ENCODE data around the gene DDN.

The DDN gene

GRCh38 chr12:48980953-48981756 lies 18.0 kb downstream of the DDN start:
- Histone ChIP-seq H2BK15ac (replicated peaks; ENCODE audit: low read depth) (no peak overlapping the region), H3K4me1 (ENCODE audit: control insufficient read depth, low read depth, low read length) (no peaks in the 10 kb centered on the region), H3K79me2 (ENCODE audit: control insufficient read depth, insufficient read depth, low read length) (no peaks in the 10 kb centered on the region), H3K9ac (ENCODE audit: low read length) (peak overlapping the region; percentile 43), H3K27ac (ENCODE audit: low read depth, low read length) (no peak overlapping the region), H3K4me3 (ENCODE audit: low read length) (no peak overlapping the region), H3K23ac (ENCODE audit: low read length) (peak overlapping the region; percentile 94), H3K27me3 (ENCODE audit: insufficient read depth, low read length, poor library complexity) (peaks cover 75% of the 10 kb centered on the region), H3K36me3 (ENCODE audit: control insufficient read depth, insufficient read depth, low read length) (no peaks in the 10 kb centered on the region), H3K4me2 (ENCODE audit: low read length) (peak overlapping the region; percentile 53), H4K8ac (ENCODE audit: low read depth, low read length) (no peak overlapping the region), H3K56ac (ENCODE audit: low read length) (peak overlapping the region; percentile 45), H3K4ac (ENCODE audit: low read depth, low read length) (no peak overlapping the region), H2AK5ac (ENCODE audit: low read length) (no peak overlapping the region), H2BK5ac (ENCODE audit: low read length) (no peak overlapping the region), H3K79me1 (ENCODE audit: low read length) (no peaks in the 10 kb centered on the region), H3K18ac (ENCODE audit: low read length) (no peak overlapping the region), H4K5ac (ENCODE audit: low read length) (no peak overlapping the region), H2BK120ac (ENCODE audit: low read depth, low read length) (no peak overlapping the region)
- DNase-seq, result peak; percentile 63
- WGBS (ENCODE audit: extremely low coverage, insufficient coverage, low lambda C conversion rate), result no CpG with 5 or more reads among the region's 91 CpGs

DNA sequence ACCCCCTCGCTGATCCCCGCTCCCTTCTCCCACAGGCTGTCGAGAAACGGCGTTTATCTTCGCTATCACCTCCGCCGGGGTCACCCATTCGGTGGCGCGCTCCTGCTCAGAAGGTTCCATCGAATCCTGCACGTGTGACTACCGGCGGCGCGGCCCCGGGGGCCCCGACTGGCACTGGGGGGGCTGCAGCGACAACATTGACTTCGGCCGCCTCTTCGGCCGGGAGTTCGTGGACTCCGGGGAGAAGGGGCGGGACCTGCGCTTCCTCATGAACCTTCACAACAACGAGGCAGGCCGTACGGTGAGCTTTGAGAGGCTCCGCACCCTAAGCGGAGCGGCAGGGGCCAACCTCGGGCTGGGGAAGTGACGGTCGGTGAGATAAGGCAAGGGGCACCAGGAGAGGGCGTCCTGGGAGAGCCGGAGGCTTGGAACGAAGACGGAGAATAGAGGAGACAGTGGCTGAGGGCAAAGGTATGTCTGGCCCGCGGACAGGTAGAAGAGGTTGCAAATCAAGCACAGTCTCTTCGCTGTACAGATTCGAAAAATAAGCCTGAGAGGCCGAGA lies 18.7 kb downstream of the DDN start:
- Histone ChIP-seq H2BK5ac (ENCODE audit: low read length) (no peak overlapping the region), H3K4me1 (ENCODE audit: control insufficient read depth, low read depth, low read length) (no peaks in the 10 kb centered on the region), H3K79me1 (ENCODE audit: low read length) (no peaks in the 10 kb centered on the region), H4K8ac (ENCODE audit: low read depth, low read length) (no peak overlapping the region), H2AK5ac (ENCODE audit: low read length) (no peak overlapping the region), H3K56ac (ENCODE audit: low read length) (peak overlapping the region; percentile 50), H3K27me3 (ENCODE audit: insufficient read depth, low read length, poor library complexity) (peaks cover 81% of the 10 kb centered on the region), H4K5ac (ENCODE audit: low read length) (no peak overlapping the region), H3K4ac (ENCODE audit: low read depth, low read length) (no peak overlapping the region), H3K23ac (ENCODE audit: low read length) (no peak overlapping the region), H3K4me2 (ENCODE audit: low read length) (peak overlapping the region; percentile 53), H3K18ac (ENCODE audit: low read length) (no peak overlapping the region), H3K79me2 (ENCODE audit: control insufficient read depth, insufficient read depth, low read length) (no peaks in the 10 kb centered on the region), H2BK15ac (replicated peaks; ENCODE audit: low read depth) (no peak overlapping the region), H3K27ac (ENCODE audit: low read depth, low read length) (no peak overlapping the region), H3K9ac (ENCODE audit: low read length) (no peak overlapping the region), H2BK120ac (ENCODE audit: low read depth, low read length) (no peak overlapping the region), H3K36me3 (ENCODE audit: control insufficient read depth, insufficient read depth, low read length) (no peaks in the 10 kb centered on the region), H3K4me3 (ENCODE audit: low read length) (no peak overlapping the region)
- no CpG with 5 or more reads among the region's 46 CpGs for WGBS (ENCODE audit: extremely low coverage, insufficient coverage, low lambda C conversion rate)
- peak; percentile 82 for DNase-seq

GRCh38 chr12:48979602-48980388 lies 19.4 kb downstream of the DDN start:
- WGBS (ENCODE audit: extremely low coverage, insufficient coverage, low lambda C conversion rate), result no CpG with 5 or more reads among the region's 55 CpGs
- Histone ChIP-seq H3K9ac (ENCODE audit: low read length) (no peak overlapping the region), H3K4me2 (ENCODE audit: low read length) (no peak overlapping the region), H3K79me1 (ENCODE audit: low read length) (no peaks in the 10 kb centered on the region), H3K27ac (ENCODE audit: low read depth, low read length) (no peak overlapping the region), H3K36me3 (ENCODE audit: control insufficient read depth, insufficient read depth, low read length) (no peaks in the 10 kb centered on the region), H2BK5ac (ENCODE audit: low read length) (no peak overlapping the region), H4K5ac (ENCODE audit: low read length) (no peak overlapping the region), H2BK120ac (ENCODE audit: low read depth, low read length) (no peak overlapping the region), H3K4ac (ENCODE audit: low read depth, low read length) (no peak overlapping the region), H3K18ac (ENCODE audit: low read length) (no peak overlapping the region), H2BK15ac (replicated peaks; ENCODE audit: low read depth) (no peak overlapping the region), H3K27me3 (ENCODE audit: insufficient read depth, low read length, poor library complexity) (peaks cover 82% of the 10 kb centered on the region), H3K4me1 (ENCODE audit: control insufficient read depth, low read depth, low read length) (no peaks in the 10 kb centered on the region), H3K79me2 (ENCODE audit: control insufficient read depth, insufficient read depth, low read length) (no peaks in the 10 kb centered on the region), H3K23ac (ENCODE audit: low read length) (peak overlapping the region; percentile 24), H4K8ac (ENCODE audit: low read depth, low read length) (no peak overlapping the region), H3K56ac (ENCODE audit: low read length) (peak overlapping the region; percentile 50), H2AK5ac (ENCODE audit: low read length) (no peak overlapping the region), H3K4me3 (ENCODE audit: low read length) (no peak overlapping the region)
- DNase-seq, result no peak

- H2AK5ac ChIP-seq (ENCODE audit: low read length), result no peak overlapping the region
- H3K36me3 ChIP-seq (ENCODE audit: control insufficient read depth, insufficient read depth, low read length), result no peaks in the 10 kb centered on the region
- H3K27me3 ChIP-seq (ENCODE audit: insufficient read depth, low read length, poor library complexity), result peaks cover 77% of the 10 kb centered on the region
- H4K5ac ChIP-seq (ENCODE audit: low read length), result no peak overlapping the region
- H4K8ac ChIP-seq (ENCODE audit: low read depth, low read length), result no peak overlapping the region
- no peak overlapping the region for H3K4me3 ChIP-seq (ENCODE audit: low read length)
- no peaks in the 10 kb centered on the region for H3K4me1 ChIP-seq (ENCODE audit: control insufficient read depth, low read depth, low read length)
- H3K4me2 ChIP-seq (ENCODE audit: low read length), result peak overlapping the region; percentile 40
- H3K9ac ChIP-seq (ENCODE audit: low read length), result peak overlapping the region; percentile 40
- H3K56ac ChIP-seq (ENCODE audit: low read length), result peak overlapping the region; percentile 64
- H2BK5ac ChIP-seq (ENCODE audit: low read length), result no peak overlapping the region
- no peak overlapping the region for H3K27ac ChIP-seq (ENCODE audit: low read depth, low read length)
- no peak overlapping the region for H3K18ac ChIP-seq (ENCODE audit: low read length)
- H3K23ac ChIP-seq (ENCODE audit: low read length), result peak overlapping the region; percentile 24
- H2BK120ac ChIP-seq (ENCODE audit: low read depth, low read length), result no peak overlapping the region
- no peak for DNase-seq
- WGBS (ENCODE audit: extremely low coverage, insufficient coverage, low lambda C conversion rate), result no CpG with 5 or more reads among the region's 45 CpGs
- H3K79me2 ChIP-seq (ENCODE audit: control insufficient read depth, insufficient read depth, low read length), result no peaks in the 10 kb centered on the region
- H3K79me1 ChIP-seq (ENCODE audit: low read length), result no peaks in the 10 kb centered on the region
- H3K4ac ChIP-seq (ENCODE audit: low read depth, low read length), result no peak overlapping the region
- H2BK15ac ChIP-seq (replicated peaks; ENCODE audit: low read depth), result no peak overlapping the region
These were observed 20.2 kb downstream of the DDN start for GRCh38 chr12:48978741-48979601.

- Histone ChIP-seq H3K36me3 (ENCODE audit: control insufficient read depth, insufficient read depth, low read length) (no peaks in the 10 kb centered on the region), H2BK5ac (ENCODE audit: low read length) (no peak within 1 kb of the TSS), H3K4me2 (ENCODE audit: low read length) (peak within 1 kb of the TSS; percentile 40), H3K4me1 (ENCODE audit: control insufficient read depth, low read depth, low read length) (no peaks in the 10 kb centered on the region), H4K5ac (ENCODE audit: low read length) (no peak within 1 kb of the TSS), H3K4ac (ENCODE audit: low read depth, low read length) (no peak within 1 kb of the TSS), H3K23ac (ENCODE audit: low read length) (no peak within 1 kb of the TSS), H2AK5ac (ENCODE audit: low read length) (no peak within 1 kb of the TSS), H3K27me3 (ENCODE audit: insufficient read depth, low read length, poor library complexity) (peaks cover 77% of the 10 kb centered on the region), H3K79me2 (ENCODE audit: control insufficient read depth, insufficient read depth, low read length) (no peaks in the 10 kb centered on the region), H3K18ac (ENCODE audit: low read length) (no peak within 1 kb of the TSS), H3K56ac (ENCODE audit: low read length) (peak within 1 kb of the TSS; percentile 64), H3K79me1 (ENCODE audit: low read length) (no peaks in the 10 kb centered on the region), H2BK120ac (ENCODE audit: low read depth, low read length) (no peak within 1 kb of the TSS), H4K8ac (ENCODE audit: low read depth, low read length) (no peak within 1 kb of the TSS), H2BK15ac (replicated peaks; ENCODE audit: low read depth) (no peak within 1 kb of the TSS), H3K27ac (ENCODE audit: low read depth, low read length) (no peak within 1 kb of the TSS), H3K9ac (ENCODE audit: low read length) (peak within 1 kb of the TSS; percentile 40), H3K4me3 (ENCODE audit: low read length) (no peak within 1 kb of the TSS)
- WGBS (ENCODE audit: extremely low coverage, insufficient coverage, low lambda C conversion rate), result no CpG with 5 or more reads among the region's 45 CpGs
- DNase-seq, result no peak
These were observed 20.9 kb downstream of the DDN start, which contains the start of gene WNT1 for GRCh38 chr12:48978291-48978740. Gene WNT1 (plus strand): TSS chr12:48978322. CDS start chr12:48978651, 329 bp downstream.
